HepG2 (cell line): ENCODE measurements around the gene AGPAT2. TPM values are rescaled to one million over a fixed set of nuclear protein-coding genes. Genes with fewer than 3 reads are reported as not detected.

ENCODE experiments used
- ADNP ChIP-seq: sonication (generic); formaldehyde crosslinking; IDR thresholded peaks from 2 replicates; pipeline ENCODE4 v1.4.0; 2020; ENCODE audit warnings: missing genetic modification reagents
- FOXM1 ChIP-seq: sonication (generic); formaldehyde crosslinking; IDR thresholded peaks from 2 replicates; pipeline ENCODE4 v1.5.0; 2020; ENCODE audit warnings: missing genetic modification reagents
- HDAC6 ChIP-seq: fragments of 200-600 bp; sonication (generic); IDR thresholded peaks from 2 replicates; pipeline ENCODE4 v1.7.0; 2017; ENCODE audit warnings: mild to moderate bottlenecking, antibody characterized with exemption, low read length, low read depth
- HMG20B ChIP-seq: conservative IDR thresholded peaks from 2 replicates; pipeline ENCODE4 v1.6.1; 2016; ENCODE audit warnings: missing genetic modification reagents, missing compliant biosample characterization
- HNRNPH1 ChIP-seq: fragments of 200-400 bp; formaldehyde crosslinking; optimal IDR thresholded peaks from 2 replicates; pipeline ENCODE3; 2017; ENCODE audit warnings: mild to moderate bottlenecking, low read depth, low read length
- HNRNPL ChIP-seq: fragments of 200-400 bp; formaldehyde crosslinking; IDR thresholded peaks from 2 replicates; pipeline ENCODE4 v1.6.1; 2017; ENCODE audit warnings: mild to moderate bottlenecking, low read depth, low read length
- MZF1 ChIP-seq: sonication (generic); formaldehyde crosslinking; IDR thresholded peaks from 2 replicates; pipeline ENCODE4 v1.8.1; 2023; ENCODE audit warnings: mild to moderate bottlenecking, missing genetic modification reagents, borderline replicate concordance
- NR2F6 ChIP-seq, 2 experiments: IDR thresholded peaks; 2 replicates each; pipeline ENCODE4 v1.6.1; 2016; ENCODE audit warnings: antibody characterized with exemption in 1 of 2, mild to moderate bottlenecking in 1 of 2
- SMARCC2 ChIP-seq: fragments of 450-650 bp; IDR thresholded peaks from 2 replicates; pipeline ENCODE4 v1.6.1; 2017; ENCODE audit warnings: antibody characterized with exemption, mild to moderate bottlenecking
- SOX13 ChIP-seq, 3 experiments: fragments of 450-650 bp in 1 of 3; sonication (generic) in 1 of 3; formaldehyde crosslinking in 1 of 3; IDR thresholded peaks in 2 of 3; conservative IDR thresholded peaks in 1 of 3; 2 replicates each; pipeline versions ENCODE4 v1.5.0 to v1.6.1; 2016 to 2020; ENCODE audit warnings: antibody characterized with exemption in 1 of 3, mild to moderate bottlenecking in 1 of 3, missing compliant biosample characterization in 1 of 3, missing genetic modification reagents in 1 of 3, moderate library complexity in 1 of 3
- ZMYM2 ChIP-seq: sonication (generic); formaldehyde crosslinking; IDR thresholded peaks from 2 replicates; pipeline ENCODE4 v1.8.0; 2022; ENCODE audit warnings: mild to moderate bottlenecking, missing genetic modification reagents
- ZNF225 ChIP-seq: sonication (generic); formaldehyde crosslinking; IDR thresholded peaks from 2 replicates; pipeline ENCODE4 v1.4.0; 2020; ENCODE audit warnings: mild to moderate bottlenecking, missing genetic modification reagents
- ZNF343 ChIP-seq: sonication (generic); formaldehyde crosslinking; IDR thresholded peaks from 2 replicates; pipeline ENCODE4 v1.4.0; 2020; ENCODE audit warnings: mild to moderate bottlenecking, missing genetic modification reagents
- ZNF558 ChIP-seq: sonication (generic); formaldehyde crosslinking; IDR thresholded peaks from 2 replicates; pipeline ENCODE4 v1.9.0; 2022; ENCODE audit warnings: mild to moderate bottlenecking, missing genetic modification reagents, borderline replicate concordance
- ZNF740 ChIP-seq: sonication (generic); formaldehyde crosslinking; IDR thresholded peaks from 2 replicates; pipeline ENCODE4 v1.4.0; 2020; ENCODE audit warnings: missing genetic modification reagents
- ZSCAN20 ChIP-seq: sonication (generic); formaldehyde crosslinking; IDR thresholded peaks from 2 replicates; pipeline ENCODE4 v1.4.0; 2020; ENCODE audit warnings: missing genetic modification reagents, mild to moderate bottlenecking, borderline replicate concordance
- ZSCAN25 ChIP-seq: sonication (generic); formaldehyde crosslinking; IDR thresholded peaks from 2 replicates; pipeline ENCODE4 v1.8.0; 2022; ENCODE audit warnings: mild to moderate bottlenecking, missing genetic modification reagents
- polyA plus RNA-seq, 8 experiments: library from polyadenylated mRNA; depleted of rRNA in 3 of 8; stranded (reverse) in 7 of 8; unstranded in 1 of 8; fragments of >200 nt; fragmentation: Illumina TruSeq in 4 of 8; extraction: Trizol in 4 of 8; gene quantifications; 2 replicates each; pipeline versions ENCODE4 v1.2.1 to v1.2.3, GENCODE V29; 2011 to 2016; ENCODE audit warnings: low read depth in 4 of 8, missing spikeins in 1 of 8, mixed read lengths in 1 of 8; ENCODE audit not compliant: insufficient read depth in 1 of 8
- total RNA-seq, 5 experiments: library from RNA; depleted of rRNA; stranded (reverse); fragments of >200 nt; fragmentation: Illumina TruSeq; extraction: Trizol; gene quantifications; 2 replicates each; pipeline ENCODE4 v1.2.3, GENCODE V29; 2016; ENCODE audit warnings: low read depth in 1 of 5
- TF ChIP-seq, protein P1 (sequence below): conservative IDR thresholded peaks from 2 replicates; pipeline ENCODE4 v1.6.1; 2018; ENCODE audit warnings: missing genetic modification reagents
- TF ChIP-seq, protein P2 (sequence below): sonication (generic); formaldehyde crosslinking; IDR thresholded peaks from 2 replicates; pipeline ENCODE4 v1.5.1; 2020; ENCODE audit warnings: mild to moderate bottlenecking, missing genetic modification reagents, borderline replicate concordance
- TF ChIP-seq, protein P3 (sequence below): sonication (generic); formaldehyde crosslinking; IDR thresholded peaks from 2 replicates; pipeline ENCODE4 v1.5.0; 2020; ENCODE audit warnings: mild to moderate bottlenecking, missing genetic modification reagents

AGPAT2 gene
- total and polyA plus RNA-seq, 2 of the 13 experiments (the other 11 are each of a cell fraction or from before 2014, with no cell fraction given), result 3.9 to 25.8 TPM

GRCh38 chr9:136671646-136672430 is 15.4 kb downstream of the AGPAT2 start (continued):
- TF ChIP-seq HNRNPL, result peak; percentile 64; the same call in 1 of the 2 replicates
- TF ChIP-seq, protein P1, sequence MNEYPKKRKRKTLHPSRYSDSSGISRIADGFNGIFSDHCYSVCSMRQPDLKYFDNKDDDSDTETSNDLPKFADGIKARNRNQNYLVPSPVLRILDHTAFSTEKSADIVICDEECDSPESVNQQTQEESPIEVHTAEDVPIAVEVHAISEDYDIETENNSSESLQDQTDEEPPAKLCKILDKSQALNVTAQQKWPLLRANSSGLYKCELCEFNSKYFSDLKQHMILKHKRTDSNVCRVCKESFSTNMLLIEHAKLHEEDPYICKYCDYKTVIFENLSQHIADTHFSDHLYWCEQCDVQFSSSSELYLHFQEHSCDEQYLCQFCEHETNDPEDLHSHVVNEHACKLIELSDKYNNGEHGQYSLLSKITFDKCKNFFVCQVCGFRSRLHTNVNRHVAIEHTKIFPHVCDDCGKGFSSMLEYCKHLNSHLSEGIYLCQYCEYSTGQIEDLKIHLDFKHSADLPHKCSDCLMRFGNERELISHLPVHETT (CRISPR knock-in tag), result no peak
- 0 out of 2 replicates have a peak, but pooled peaks have one; percentile 30 for TF ChIP-seq ZNF740 (CRISPR knock-in tag)
- no peak for TF ChIP-seq MZF1
- TF ChIP-seq ZNF225 (CRISPR knock-in tag), result peak; percentile 36; the same call in 1 of the 2 replicates
- TF ChIP-seq ZMYM2, result no peak
- TF ChIP-seq SOX13 (IDR thresholded peaks at IDR 0.05), result no peak
- TF ChIP-seq SOX13 (CRISPR knock-in tag; conservative IDR thresholded peaks at IDR 0.05 in 1 of 2, IDR thresholded peaks at IDR 0.05 in 1 of 2), result no peak
- TF ChIP-seq ZNF343 (CRISPR knock-in tag), result no peak
- TF ChIP-seq ADNP (CRISPR knock-in tag), result no peak
- TF ChIP-seq, protein P2, sequence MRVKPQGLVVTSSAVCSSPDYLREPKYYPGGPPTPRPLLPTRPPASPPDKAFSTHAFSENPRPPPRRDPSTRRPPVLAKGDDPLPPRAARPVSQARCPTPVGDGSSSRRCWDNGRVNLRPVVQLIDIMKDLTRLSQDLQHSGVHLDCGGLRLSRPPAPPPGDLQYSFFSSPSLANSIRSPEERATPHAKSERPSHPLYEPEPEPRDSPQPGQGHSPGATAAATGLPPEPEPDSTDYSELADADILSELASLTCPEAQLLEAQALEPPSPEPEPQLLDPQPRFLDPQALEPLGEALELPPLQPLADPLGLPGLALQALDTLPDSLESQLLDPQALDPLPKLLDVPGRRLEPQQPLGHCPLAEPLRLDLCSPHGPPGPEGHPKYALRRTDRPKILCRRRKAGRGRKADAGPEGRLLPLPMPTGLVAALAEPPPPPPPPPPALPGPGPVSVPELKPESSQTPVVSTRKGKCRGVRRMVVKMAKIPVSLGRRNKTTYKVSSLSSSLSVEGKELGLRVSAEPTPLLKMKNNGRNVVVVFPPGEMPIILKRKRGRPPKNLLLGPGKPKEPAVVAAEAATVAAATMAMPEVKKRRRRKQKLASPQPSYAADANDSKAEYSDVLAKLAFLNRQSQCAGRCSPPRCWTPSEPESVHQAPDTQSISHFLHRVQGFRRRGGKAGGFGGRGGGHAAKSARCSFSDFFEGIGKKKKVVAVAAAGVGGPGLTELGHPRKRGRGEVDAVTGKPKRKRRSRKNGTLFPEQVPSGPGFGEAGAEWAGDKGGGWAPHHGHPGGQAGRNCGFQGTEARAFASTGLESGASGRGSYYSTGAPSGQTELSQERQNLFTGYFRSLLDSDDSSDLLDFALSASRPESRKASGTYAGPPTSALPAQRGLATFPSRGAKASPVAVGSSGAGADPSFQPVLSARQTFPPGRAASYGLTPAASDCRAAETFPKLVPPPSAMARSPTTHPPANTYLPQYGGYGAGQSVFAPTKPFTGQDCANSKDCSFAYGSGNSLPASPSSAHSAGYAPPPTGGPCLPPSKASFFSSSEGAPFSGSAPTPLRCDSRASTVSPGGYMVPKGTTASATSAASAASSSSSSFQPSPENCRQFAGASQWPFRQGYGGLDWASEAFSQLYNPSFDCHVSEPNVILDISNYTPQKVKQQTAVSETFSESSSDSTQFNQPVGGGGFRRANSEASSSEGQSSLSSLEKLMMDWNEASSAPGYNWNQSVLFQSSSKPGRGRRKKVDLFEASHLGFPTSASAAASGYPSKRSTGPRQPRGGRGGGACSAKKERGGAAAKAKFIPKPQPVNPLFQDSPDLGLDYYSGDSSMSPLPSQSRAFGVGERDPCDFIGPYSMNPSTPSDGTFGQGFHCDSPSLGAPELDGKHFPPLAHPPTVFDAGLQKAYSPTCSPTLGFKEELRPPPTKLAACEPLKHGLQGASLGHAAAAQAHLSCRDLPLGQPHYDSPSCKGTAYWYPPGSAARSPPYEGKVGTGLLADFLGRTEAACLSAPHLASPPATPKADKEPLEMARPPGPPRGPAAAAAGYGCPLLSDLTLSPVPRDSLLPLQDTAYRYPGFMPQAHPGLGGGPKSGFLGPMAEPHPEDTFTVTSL (CRISPR knock-in tag), result no peak
- no peak for TF ChIP-seq SMARCC2
- TF ChIP-seq FOXM1 (CRISPR knock-in tag), result no peak
- no peak for TF ChIP-seq NR2F6 (IDR thresholded peaks at IDR 0.05)
- TF ChIP-seq NR2F6 (CRISPR knock-in tag; IDR thresholded peaks at IDR 0.05), result no peak
- no peak for TF ChIP-seq ZSCAN20 (CRISPR knock-in tag)
- no peak for TF ChIP-seq ZSCAN25 (CRISPR knock-in tag)
- TF ChIP-seq ZNF558, result no peak
- TF ChIP-seq HNRNPH1, result no peak
- TF ChIP-seq, protein P3, sequence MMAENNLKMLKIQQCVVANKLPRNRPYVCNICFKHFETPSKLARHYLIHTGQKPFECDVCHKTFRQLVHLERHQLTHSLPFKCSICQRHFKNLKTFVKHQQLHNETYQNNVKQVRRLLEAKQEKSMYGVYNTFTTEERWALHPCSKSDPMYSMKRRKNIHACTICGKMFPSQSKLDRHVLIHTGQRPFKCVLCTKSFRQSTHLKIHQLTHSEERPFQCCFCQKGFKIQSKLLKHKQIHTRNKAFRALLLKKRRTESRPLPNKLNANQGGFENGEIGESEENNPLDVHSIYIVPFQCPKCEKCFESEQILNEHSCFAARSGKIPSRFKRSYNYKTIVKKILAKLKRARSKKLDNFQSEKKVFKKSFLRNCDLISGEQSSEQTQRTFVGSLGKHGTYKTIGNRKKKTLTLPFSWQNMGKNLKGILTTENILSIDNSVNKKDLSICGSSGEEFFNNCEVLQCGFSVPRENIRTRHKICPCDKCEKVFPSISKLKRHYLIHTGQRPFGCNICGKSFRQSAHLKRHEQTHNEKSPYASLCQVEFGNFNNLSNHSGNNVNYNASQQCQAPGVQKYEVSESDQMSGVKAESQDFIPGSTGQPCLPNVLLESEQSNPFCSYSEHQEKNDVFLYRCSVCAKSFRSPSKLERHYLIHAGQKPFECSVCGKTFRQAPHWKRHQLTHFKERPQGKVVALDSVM, result peak; percentile 46; the same call in 1 of the 2 replicates
- no peak for TF ChIP-seq HDAC6
- TF ChIP-seq HMG20B (CRISPR knock-in tag), result no peak
